H1 (cell line): ENCODE data around the gene ILF3. TPM values are rescaled to one million over a fixed set of nuclear protein-coding genes. Genes with fewer than 3 reads are reported as not detected.

Source experiments
- CTCF ChIA-PET: fragments of 300-600 bp; sonication (Branson Sonifier 250); formaldehyde crosslinking; loops from one replicate; lab custom pipeline; 2021; ENCODE audit not compliant: partially characterized antibody; lab: Charles Lee
- POLR2A ChIA-PET: fragments of 300-600 bp; sonication (Branson Sonifier 250); formaldehyde crosslinking; loops from one replicate; lab custom pipeline; 2021; ENCODE audit warnings: inconsistent platforms; ENCODE audit not compliant: partially characterized antibody; lab: Charles Lee
- DNase-seq, 2 experiments: peaks; one replicate each; pipeline versions ENCODE4 v3.0.0 to v3.0.0-alpha.2; 2010 to 2022; ENCODE audit warnings: low spot score in 2 of 2, low read depth in 1 of 2, mixed read lengths in 1 of 2
- FAIRE-seq: peaks from 2 replicates; lab custom pipeline; 2011; peaks lifted over from hg19 to GRCh38; lab: Jason Lieb, UNC
- H2AFZ ChIP-seq: 2 replicates; pipeline ENCODE4 v1.8.1; 2012; ENCODE audit warnings: low read length, inconsistent platforms
- H2AK5ac ChIP-seq: 2 replicates; pipeline ENCODE4 v1.6.1; 2013; ENCODE audit warnings: low read depth, low read length
- H2BK120ac ChIP-seq: replicated peaks from 2 replicates; pipeline ENCODE3; 2013; ENCODE audit warnings: low read depth, low read length, inconsistent platforms
- H2BK12ac ChIP-seq: 2 replicates; pipeline ENCODE4 v1.6.1; 2013; ENCODE audit warnings: low read depth, low read length
- H2BK15ac ChIP-seq: 2 replicates; pipeline ENCODE4 v1.6.1; 2013; ENCODE audit warnings: low read length
- H2BK20ac ChIP-seq: 2 replicates; pipeline ENCODE4 v1.6.1; 2013; ENCODE audit warnings: low read length
- H2BK5ac ChIP-seq: 2 replicates; pipeline ENCODE4 v1.6.1; 2013; ENCODE audit warnings: low read depth, low read length
- H3K14ac ChIP-seq: 2 replicates; pipeline ENCODE4 v1.6.1; 2013; ENCODE audit warnings: inconsistent platforms; ENCODE audit not compliant: insufficient read length
- H3K18ac ChIP-seq: 2 replicates; pipeline ENCODE4 v1.6.1; 2013; ENCODE audit warnings: low read length; ENCODE audit errors: extremely low read depth
- H3K23ac ChIP-seq: 2 replicates; pipeline ENCODE4 v1.6.1; 2013; ENCODE audit warnings: inconsistent platforms; ENCODE audit not compliant: insufficient read length
- H3K23me2 ChIP-seq: 2 replicates; pipeline ENCODE4 v1.6.1; 2013; ENCODE audit warnings: low read depth, low read length
- H3K27ac ChIP-seq: 2 replicates; pipeline ENCODE4 v1.6.1; 2011; ENCODE audit warnings: low read depth, low read length, inconsistent platforms
- H3K27me3 ChIP-seq, 4 experiments: replicated peaks in 1 of 4; 1 replicate in 1 of 4; 2 replicates in 3 of 4; pipeline versions ENCODE4 v1.6.1 to v1.8.1; 2011 to 2013; ENCODE audit warnings: low read length in 3 of 4, mild to moderate bottlenecking in 3 of 4, inconsistent platforms in 2 of 4, mixed read lengths in 2 of 4, moderate library complexity in 1 of 4; ENCODE audit not compliant: control insufficient read depth in 3 of 4, insufficient read depth in 3 of 4; ENCODE audit errors: extremely low read depth in 1 of 4
- H3K36me3 ChIP-seq, 4 experiments: 2 replicates each; pipeline versions ENCODE4 v1.6.1 to v1.8.1; 2011 to 2013; ENCODE audit warnings: mild to moderate bottlenecking in 4 of 4, low read length in 3 of 4, moderate library complexity in 2 of 4, control low read depth in 1 of 4, inconsistent platforms in 1 of 4; ENCODE audit not compliant: insufficient read depth in 4 of 4, control insufficient read depth in 2 of 4
- H3K4ac ChIP-seq: replicated peaks from 2 replicates; pipeline ENCODE3; 2013; ENCODE audit warnings: low read length, low read depth, mixed read lengths, inconsistent platforms; ENCODE audit not compliant: insufficient read length
- H3K4me1 ChIP-seq, 4 experiments: replicated peaks in 1 of 4; 1 replicate in 1 of 4; 2 replicates in 3 of 4; pipeline versions ENCODE4 v1.6.1 to v1.8.1; 2011 to 2013; ENCODE audit warnings: low read length in 3 of 4, inconsistent platforms in 2 of 4, mixed read lengths in 1 of 4; ENCODE audit not compliant: insufficient read depth in 4 of 4, control insufficient read depth in 3 of 4
- H3K4me2 ChIP-seq, 2 experiments: 2 replicates each; pipeline versions ENCODE4 v1.6.1 to v1.8.1; 2011 to 2013; ENCODE audit warnings: low read depth in 2 of 2, low read length in 2 of 2, control low read depth in 1 of 2, inconsistent platforms in 1 of 2, mild to moderate bottlenecking in 1 of 2; ENCODE audit not compliant: insufficient read depth in 1 of 2
- H3K4me3 ChIP-seq, 4 experiments: fragments of 200-600, 300-600 bp in 1 of 4; sonication (generic), shearing (Covaris generic), sonication (Bioruptor Twin) in 1 of 4; 2 replicates each; pipeline versions ENCODE4 v1.5.1 to v1.8.1; 2011 to 2016; ENCODE audit warnings: low read length in 4 of 4, low read depth in 3 of 4, control low read depth in 2 of 4, inconsistent platforms in 2 of 4, mild to moderate bottlenecking in 2 of 4, mixed read lengths in 1 of 4, moderate library complexity in 1 of 4; ENCODE audit not compliant: insufficient read depth in 2 of 4; ENCODE audit errors: extremely low read depth in 1 of 4
- H3K56ac ChIP-seq: replicated peaks from 2 replicates; pipeline ENCODE3; 2013; ENCODE audit warnings: low read depth, mild to moderate bottlenecking, mixed read lengths, low read length, inconsistent platforms; ENCODE audit not compliant: insufficient read length
- H3K79me1 ChIP-seq: 2 replicates; pipeline ENCODE4 v1.6.1; 2013; ENCODE audit warnings: low read depth, low read length, control low read depth
- H3K79me2 ChIP-seq, 2 experiments: 2 replicates each; pipeline versions ENCODE4 v1.6.1 to v1.8.1; 2012 to 2013; ENCODE audit warnings: low read length in 2 of 2, mild to moderate bottlenecking in 2 of 2, inconsistent platforms in 1 of 2; ENCODE audit not compliant: insufficient read depth in 2 of 2, control insufficient read depth in 1 of 2
- H3K9ac ChIP-seq, 4 experiments: replicated peaks in 1 of 4; 1 replicate in 1 of 4; 2 replicates in 3 of 4; pipeline versions ENCODE4 v1.6.1 to v1.8.1; 2011 to 2013; ENCODE audit warnings: low read depth in 3 of 4, low read length in 3 of 4, control low read depth in 2 of 4, mild to moderate bottlenecking in 2 of 4, moderate library complexity in 2 of 4, inconsistent platforms in 1 of 4; ENCODE audit errors: extremely low read depth in 1 of 4
- H3K9me3 ChIP-seq, 2 experiments: 2 replicates each; pipeline versions ENCODE4 v1.6.1 to v1.8.1; 2012 to 2013; ENCODE audit warnings: mild to moderate bottlenecking in 2 of 2, moderate library complexity in 2 of 2, control low read depth in 1 of 2, inconsistent platforms in 1 of 2, low read depth in 1 of 2, low read length in 1 of 2, mixed read lengths in 1 of 2; ENCODE audit not compliant: insufficient read depth in 2 of 2
- H4K20me1 ChIP-seq, 2 experiments: replicated peaks in 1 of 2; 2 replicates each; pipeline versions ENCODE3 to v1.8.1; 2011 to 2013; ENCODE audit warnings: inconsistent platforms in 2 of 2, low read length in 2 of 2, mild to moderate bottlenecking in 1 of 2; ENCODE audit not compliant: insufficient read depth in 2 of 2, control insufficient read depth in 1 of 2
- H4K5ac ChIP-seq: 2 replicates; pipeline ENCODE4 v1.6.1; 2013; ENCODE audit warnings: low read length, low read depth, mixed read lengths, inconsistent platforms; ENCODE audit not compliant: insufficient read length
- H4K8ac ChIP-seq: 2 replicates; pipeline ENCODE4 v1.8.0; 2013; ENCODE audit warnings: mild to moderate bottlenecking, moderate library complexity, low read length, inconsistent platforms; ENCODE audit not compliant: insufficient read depth; ENCODE audit errors: extremely low read depth
- H4K91ac ChIP-seq: replicated peaks from 2 replicates; pipeline ENCODE3; 2013; ENCODE audit warnings: low read length, mixed read lengths, inconsistent platforms; ENCODE audit not compliant: insufficient read length
- CBX8 ChIP-seq: fragments of 300-800, 300-1000 bp; sonication (generic); IDR thresholded peaks from 2 replicates; pipeline ENCODE4 v1.7.1; 2016; ENCODE audit warnings: low read depth, low read length, borderline replicate concordance
- CREB1 ChIP-seq: IDR thresholded peaks from 2 replicates; pipeline ENCODE4 v1.6.1; 2012; ENCODE audit warnings: inconsistent platforms
- POLR2A ChIP-seq, 2 experiments: IDR thresholded peaks; 1 replicate in 1 of 2; 2 replicates in 1 of 2; pipeline ENCODE4 v1.6.1; 2011; ENCODE audit warnings: low read depth in 2 of 2, low read length in 2 of 2, mild to moderate bottlenecking in 2 of 2; ENCODE audit errors: control extremely low read depth in 1 of 2
- POLR2AphosphoS5 ChIP-seq: IDR thresholded peaks from 2 replicates; pipeline ENCODE4 v1.6.1; 2011; ENCODE audit warnings: low read depth, low read length
- SIRT6 ChIP-seq: IDR thresholded peaks from one replicate; pipeline ENCODE4 v1.7.1; 2012; ENCODE audit warnings: low read length, inconsistent platforms
- WGBS, 2 experiments: shearing (Covaris generic) in 1 of 2; methylation state at CpG; one replicate each; pipeline versions ENCODE4 v1.1.6 to v1.1.7; 2013 to 2015; ENCODE audit warnings: low lambda C conversion rate in 2 of 2, mixed read lengths in 2 of 2, inconsistent platforms in 1 of 2, low coverage in 1 of 2, missing lambda C conversion rate in 1 of 2; ENCODE audit not compliant: insufficient replicate concordance in 2 of 2, insufficient coverage in 1 of 2, insufficient read length in 1 of 2; ENCODE audit errors: extremely low coverage in 1 of 2, missing lambda C conversion rate in 1 of 2; 5-methylcytosine and 5-hydroxymethylcytosine counted together
- polyA plus RNA-seq, 7 experiments: library from polyadenylated mRNA; depleted of rRNA in 3 of 7; stranded (reverse) in 5 of 7; unstranded in 2 of 7; fragments of >200 nt in 5 of 7; fragments of 200-250 nt in 2 of 7; gene quantifications; 1 replicate in 5 of 7; 2 replicates in 1 of 7; 4 replicates in 1 of 7; pipeline versions ENCODE4 v1.2.1 to v1.2.3, GENCODE V29; 2011 to 2013; ENCODE audit warnings: missing spikeins in 2 of 7, mixed read lengths in 2 of 7
- total RNA-seq: library from RNA; stranded (reverse); fragmentation: NEBNext Ultra II Directional; extraction: Animal tissue kit (Norgen Biotek cat#: 25700); gene quantifications from 2 replicates; pipeline ENCODE4 v1.2.1, GENCODE V29; 2021

ILF3 gene
- total and polyA plus RNA-seq, 2 of the 8 experiments (the other 6 are each of a cell fraction or from before 2014, with no cell fraction given) = 291 to 695 TPM

- H2BK5ac ChIP-seq = no peak overlapping the region
- H4K20me1 ChIP-seq = peaks cover 46 to 57% of the 10 kb centered on the region in 2 experiments
- H2BK120ac ChIP-seq = no peak overlapping the region
- no peak overlapping the region for H2BK20ac ChIP-seq
- H3K36me3 ChIP-seq = peaks cover 65 to 88% (median 76%) of the 10 kb centered on the region in 4 experiments
- no peak overlapping the region for H3K9ac ChIP-seq
- H2BK15ac ChIP-seq = no peak overlapping the region
- H3K27me3 ChIP-seq = no peaks in the 10 kb centered on the region
- peaks cover 12% of the 10 kb centered on the region; the same call in 1 of the 2 replicates for H3K79me1 ChIP-seq
- 96% methylated on average over 27 of the region's 27 CpGs; no CpG with 5 or more reads in 1 of the 2 experiments for WGBS, 2 experiments
- H3K4me3 ChIP-seq = no peak overlapping the region
- H3K23ac ChIP-seq = no peak overlapping the region
- POLR2A ChIA-PET = interaction anchor here (0.6 to 59.0 kb wide), 5 partner anchors 3 to 199 kb away, joined by 3 to 1874 read pairs (median 3); partner anchors contain the start of genes DNM2, ILF3 and QTRT1
- H3K4ac ChIP-seq = no peak overlapping the region
- H3K9me3 ChIP-seq = no peaks in the 10 kb centered on the region
- no peak overlapping the region for H3K27ac ChIP-seq
- no peak overlapping the region for H2AK5ac ChIP-seq
- no peak overlapping the region for H2BK12ac ChIP-seq
- H3K4me2 ChIP-seq = no peak overlapping the region
- TF ChIP-seq CBX8 (no peak), CREB1 (no peak), POLR2AphosphoS5 (peak; percentile 79), POLR2A (IDR thresholded peaks at IDR 0.05; ENCODE audit: control extremely low read depth in 1 of 2, low read depth in 2 of 2, low read length in 2 of 2) (peak in 1 of 2 experiments; percentile 60; a peak in 1 of 3 replicates), SIRT6 (no peak)
- H3K56ac ChIP-seq = no peak overlapping the region
- no peak overlapping the region for H4K91ac ChIP-seq
- CTCF ChIA-PET = interaction anchor here (0.5 to 4.7 kb wide), 6 partner anchors 9 to 107 kb away, joined by 3 to 30 read pairs (median 10); partner anchors contain the start of gene QTRT1
- no peak overlapping the region for H3K14ac ChIP-seq
- H3K18ac ChIP-seq = no peak overlapping the region
- no peak overlapping the region for H4K5ac ChIP-seq
- H2AFZ ChIP-seq = no peak overlapping the region
- H3K23me2 ChIP-seq = no peaks in the 10 kb centered on the region
- FAIRE-seq (no peak), DNase-seq (no peak)
- no peak overlapping the region for H4K8ac ChIP-seq
- peaks cover 0 to 27% of the 10 kb centered on the region in 2 experiments; a peak in 2 of 4 replicates for H3K79me2 ChIP-seq
- H3K4me1 ChIP-seq = no peaks in the 10 kb centered on the region
Observed at GRCh38 chr19:10688545-10689280, 34.6 kb downstream of the ILF3 start.
